GM19328 (cell line): ENCODE results near the gene ADM5.

Experiments used
- ATAC-seq: cut with Tn5 transposase; IDR thresholded peaks from one replicate; pipeline ENCODE4 v1.9.1; 2021; ENCODE audit warnings: mild to moderate bottlenecking, moderate library complexity; ENCODE audit not compliant: unreplicated experiment

The ADM5 gene

DNA sequence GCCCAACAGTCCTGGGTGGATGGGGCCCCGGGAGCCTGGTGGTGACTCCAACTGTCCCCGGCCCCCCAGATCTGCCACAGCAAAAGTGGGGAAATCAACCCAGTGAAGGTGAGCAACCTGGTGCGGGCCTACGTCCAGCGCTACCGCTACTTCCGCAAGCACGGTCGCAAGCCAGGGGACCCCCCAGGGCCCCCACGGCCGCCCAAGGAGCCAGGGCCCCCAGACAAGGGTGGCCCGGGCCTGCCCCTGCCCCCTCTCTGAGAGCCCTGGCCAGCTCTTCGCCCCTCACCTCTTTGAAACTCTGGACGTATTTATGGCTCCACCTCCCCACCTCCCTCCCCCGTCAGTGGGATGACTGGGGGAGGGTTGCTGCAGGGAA is 31.3 kb upstream of the ADM5 start:
- ATAC-seq = no peak

DNA sequence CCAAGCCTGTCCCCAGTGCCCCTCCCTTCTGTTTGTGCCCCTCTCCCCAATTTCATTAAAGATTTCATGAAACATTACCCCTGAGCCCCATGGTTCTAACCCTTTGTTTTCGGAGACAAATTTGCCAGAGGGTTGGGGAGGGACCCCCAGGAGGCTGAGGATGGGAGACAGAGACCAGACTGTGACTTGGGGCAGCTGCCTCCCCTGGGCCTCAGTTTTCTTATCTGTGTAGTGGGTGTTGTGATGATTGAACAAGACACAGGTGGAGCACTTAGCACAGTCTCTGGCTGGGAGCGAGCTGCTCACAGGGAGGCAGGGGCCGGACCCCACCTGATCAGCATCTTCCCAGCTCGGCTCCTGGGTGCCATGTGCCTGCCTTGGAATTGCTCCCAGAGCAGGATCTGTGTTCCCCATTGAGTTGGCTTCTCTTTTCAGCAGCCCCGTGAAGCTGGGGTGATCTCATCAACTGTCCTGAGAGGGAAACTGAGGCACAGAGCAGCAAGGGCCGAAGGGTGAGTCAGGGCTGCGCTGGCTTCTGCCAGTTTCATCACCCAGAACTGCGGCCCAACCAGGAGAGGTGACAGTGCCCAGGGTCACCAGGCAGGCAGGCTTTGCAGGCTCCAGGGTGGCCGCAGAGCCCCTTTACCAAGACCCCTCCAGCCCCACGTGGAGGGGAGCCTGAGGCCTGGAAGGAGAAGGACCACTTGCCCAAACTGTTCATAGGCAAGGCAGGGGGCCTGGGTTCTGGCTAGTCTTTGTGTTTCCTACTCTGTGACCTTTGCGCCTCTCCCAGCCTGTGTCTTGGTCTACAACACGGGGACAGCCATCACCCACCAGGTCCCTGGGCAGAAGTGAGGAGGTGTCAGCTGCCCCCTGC is 30.6 kb upstream of the ADM5 start:
- ATAC-seq = no peak

DNA sequence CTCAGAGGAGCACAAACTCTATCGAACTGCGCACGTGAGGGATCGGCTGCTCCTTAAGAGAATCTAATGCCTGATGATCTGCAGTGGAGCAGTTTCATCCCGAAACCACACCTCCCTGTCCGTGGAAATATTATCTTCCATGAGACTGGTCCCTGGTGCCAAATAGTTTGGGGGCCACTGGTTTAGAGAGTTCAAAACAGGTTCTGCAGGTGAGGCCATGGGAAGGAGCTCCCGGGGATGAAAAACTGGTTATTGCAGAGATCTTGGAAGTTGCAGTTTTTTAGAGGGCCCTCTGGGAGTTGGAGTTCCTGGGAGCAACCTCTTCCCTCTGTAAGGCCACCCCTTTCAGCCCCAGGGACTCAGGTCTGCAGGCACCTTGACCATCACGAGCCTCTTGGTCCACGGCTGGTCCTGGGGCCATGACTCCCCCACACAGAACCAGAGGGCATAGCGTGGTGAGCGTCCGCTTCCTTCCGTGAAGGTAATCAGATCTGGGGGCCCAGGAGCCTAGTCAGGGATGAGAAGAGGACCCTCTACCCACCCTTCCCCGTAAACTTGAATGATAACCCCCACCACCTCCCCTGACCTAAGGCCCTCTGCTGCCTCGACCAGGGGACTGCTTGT is 28.9 kb upstream of the ADM5 start:
- ATAC-seq = no peak

DNA sequence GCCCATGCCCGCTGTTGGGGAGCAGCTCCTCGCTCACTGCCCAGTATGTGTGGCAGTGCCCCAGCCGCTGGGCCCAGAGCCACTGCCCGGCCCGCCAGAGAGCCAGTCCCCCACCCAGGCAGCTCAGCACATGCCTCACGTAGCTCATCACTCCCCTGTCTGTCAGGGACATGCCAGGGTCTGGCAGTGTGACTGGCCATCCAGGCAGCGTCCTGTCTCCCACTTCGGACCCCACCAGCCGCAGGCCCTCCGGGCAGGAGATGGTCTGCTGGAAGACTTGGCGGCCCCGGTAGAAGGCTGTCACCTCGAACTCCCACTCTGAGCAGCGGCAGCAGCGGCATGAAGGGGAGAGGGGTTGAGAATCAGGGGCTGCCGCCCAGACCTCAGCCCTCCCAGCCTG is 27.4 kb upstream of the ADM5 start:
- ATAC-seq = no peak

DNA sequence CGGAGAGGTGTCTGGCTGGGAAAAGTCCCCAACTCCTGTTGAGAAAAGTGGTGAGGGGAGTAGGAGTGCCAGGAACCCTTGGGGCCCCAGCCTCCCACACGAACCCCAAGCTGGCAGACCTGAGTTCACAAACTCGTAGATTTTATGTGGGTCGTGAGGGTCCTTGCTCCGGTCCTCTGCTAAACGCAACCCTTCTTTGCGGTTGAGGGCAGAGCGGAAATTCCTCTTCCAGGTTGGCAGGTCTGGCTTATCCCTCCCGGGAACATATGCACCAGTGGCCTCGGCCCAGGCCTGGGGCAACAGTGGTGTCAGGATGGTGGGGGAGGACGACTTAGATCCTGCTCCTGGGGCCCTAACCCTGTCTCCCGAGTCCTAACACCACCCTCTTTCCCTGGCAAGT is 26.2 kb upstream of the ADM5 start:
- no peak for ATAC-seq

DNA sequence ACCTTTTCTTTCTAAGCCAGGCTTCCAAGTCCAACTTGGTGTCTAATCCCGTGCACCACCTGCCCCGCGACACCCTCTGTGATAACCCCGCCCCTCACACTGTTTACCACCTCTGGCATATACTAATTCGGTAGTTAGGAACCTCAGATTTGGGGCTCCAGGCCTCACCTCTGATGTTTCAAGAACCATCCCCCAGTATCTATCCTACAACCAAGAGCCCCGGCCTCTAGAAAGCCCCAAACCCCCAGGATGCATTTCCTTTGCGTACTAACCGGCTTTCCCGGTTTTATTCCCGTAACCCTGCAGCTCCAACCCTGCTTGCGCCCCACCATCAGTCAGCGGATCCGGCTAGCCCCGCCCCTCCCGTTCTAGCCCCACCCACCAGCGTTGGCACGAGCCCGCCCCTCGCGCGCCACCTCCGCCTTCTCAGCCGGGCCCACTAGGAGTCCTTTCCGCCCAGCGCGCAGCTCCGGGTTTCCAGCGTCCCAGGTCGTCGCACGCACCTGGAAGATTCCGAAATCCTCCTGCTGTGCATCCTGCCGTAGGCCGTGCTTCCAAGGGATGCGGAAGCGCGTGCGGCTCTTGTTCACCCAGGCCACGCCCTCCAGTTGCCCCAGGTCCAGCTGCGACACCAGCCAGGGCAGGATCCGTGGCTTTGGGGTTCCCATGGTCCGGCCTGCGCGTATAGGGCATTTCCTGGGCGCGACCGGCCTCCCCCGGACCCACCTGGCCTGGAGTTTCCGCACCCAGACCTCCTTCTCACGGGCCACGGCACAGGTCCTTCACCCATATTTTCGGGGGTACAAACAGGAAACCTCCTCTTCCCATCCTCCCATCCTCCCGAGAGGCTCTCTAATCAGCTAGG is 25.0 kb upstream of the ADM5 start:
- no peak for ATAC-seq

DNA sequence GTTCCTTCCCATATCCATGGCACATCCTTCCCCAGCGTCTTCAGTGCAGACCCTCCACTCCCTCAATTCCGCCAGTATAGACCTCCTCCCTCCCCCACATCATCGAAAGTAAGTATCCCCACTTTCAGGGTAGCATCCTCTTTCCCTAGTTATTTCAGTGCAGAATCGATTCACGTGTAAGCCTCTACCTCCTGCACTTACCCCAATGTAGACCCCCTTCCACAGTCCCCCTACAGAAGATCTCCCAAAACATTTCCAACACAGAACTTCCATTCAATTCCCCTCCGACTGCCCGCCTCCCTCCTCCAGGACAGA is 24.4 kb upstream of the ADM5 start:
- ATAC-seq = no peak

DNA sequence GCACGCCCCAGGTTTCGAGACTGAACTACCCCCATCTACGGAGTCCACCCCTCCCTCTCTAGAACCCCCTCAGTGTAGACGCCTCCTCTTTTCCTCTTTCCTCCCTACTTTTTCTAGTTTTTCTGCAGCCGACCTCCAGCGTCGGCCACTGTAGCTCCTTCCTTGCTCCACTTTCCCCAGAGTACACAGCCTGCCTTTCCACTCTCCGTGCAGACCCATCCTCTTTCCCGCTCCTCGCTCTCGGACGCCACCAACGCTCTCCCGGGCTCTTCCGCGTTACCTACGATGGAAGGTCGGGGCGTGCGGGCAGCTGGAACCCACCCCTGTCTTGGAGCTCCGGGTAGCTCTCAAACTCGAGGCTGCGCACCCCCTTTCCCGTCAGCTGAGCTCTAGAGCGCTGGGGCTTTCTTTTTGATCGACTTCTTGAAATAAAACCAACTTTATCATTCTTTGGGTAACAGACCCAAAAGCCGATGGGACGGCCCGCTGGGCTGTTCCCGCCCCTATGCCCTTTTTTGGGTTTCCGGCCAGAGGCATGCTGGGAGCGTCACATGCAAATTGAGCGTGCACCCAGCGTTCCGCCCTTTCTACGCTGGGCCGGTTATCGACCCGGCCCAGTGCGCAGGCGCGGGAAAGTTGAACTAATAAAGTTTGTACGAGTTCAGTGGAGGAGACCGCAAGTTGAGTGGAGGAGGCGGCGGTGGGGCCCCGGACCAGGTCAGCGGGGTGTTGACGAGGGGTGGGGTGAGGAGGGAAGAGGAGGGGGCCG is 23.9 kb upstream of the ADM5 start, which contains the start of the genes BCL2L12 and IRF3:
TSS of gene BCL2L12 (plus strand) at position 583 of the 769 bp plus-strand sequence. CDS start 760 bp downstream, outside the sequence.
TSS of gene IRF3 (minus strand) at position 507 of the 769 bp plus-strand sequence. CDS start 1,019 bp downstream, outside the sequence.
- ATAC-seq = peak; percentile 71

DNA sequence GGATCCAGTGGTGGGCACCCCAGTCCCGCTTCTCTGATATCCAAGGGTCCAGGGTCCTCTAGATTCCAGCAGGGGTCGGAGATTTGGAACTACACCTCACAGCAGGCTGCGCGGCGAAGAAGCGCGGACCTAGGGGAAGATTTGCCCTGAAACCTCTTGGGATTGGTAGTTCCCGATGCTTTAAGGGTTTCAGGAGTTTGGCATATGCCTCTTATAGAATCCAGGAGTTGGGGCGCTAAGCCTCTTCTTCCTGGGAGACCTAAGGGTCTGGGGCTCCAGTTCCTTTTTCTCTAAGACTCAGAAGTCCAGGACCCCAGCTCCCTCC is 23.3 kb upstream of the ADM5 start:
- ATAC-seq = no peak

DNA sequence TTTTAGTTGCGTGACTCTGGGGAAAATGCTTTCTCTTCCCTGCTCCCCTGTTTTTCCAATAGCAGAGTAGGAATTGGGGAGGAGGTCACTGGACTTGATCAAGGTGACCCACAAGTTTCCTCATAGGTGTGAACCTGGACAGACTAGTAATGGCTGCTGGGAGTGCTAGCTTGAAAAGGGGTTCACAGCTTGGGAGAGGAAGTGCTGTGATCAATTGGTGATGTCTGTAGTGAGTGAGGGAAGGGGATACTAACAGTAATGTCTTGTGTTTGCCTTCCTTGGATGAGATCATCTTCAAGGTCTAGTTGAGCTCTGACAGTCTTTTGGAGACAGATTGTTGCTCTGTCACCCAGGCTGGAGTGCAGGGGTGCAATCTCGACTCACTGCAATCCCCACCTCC is 21.9 kb upstream of the ADM5 start:
- ATAC-seq = no peak

DNA sequence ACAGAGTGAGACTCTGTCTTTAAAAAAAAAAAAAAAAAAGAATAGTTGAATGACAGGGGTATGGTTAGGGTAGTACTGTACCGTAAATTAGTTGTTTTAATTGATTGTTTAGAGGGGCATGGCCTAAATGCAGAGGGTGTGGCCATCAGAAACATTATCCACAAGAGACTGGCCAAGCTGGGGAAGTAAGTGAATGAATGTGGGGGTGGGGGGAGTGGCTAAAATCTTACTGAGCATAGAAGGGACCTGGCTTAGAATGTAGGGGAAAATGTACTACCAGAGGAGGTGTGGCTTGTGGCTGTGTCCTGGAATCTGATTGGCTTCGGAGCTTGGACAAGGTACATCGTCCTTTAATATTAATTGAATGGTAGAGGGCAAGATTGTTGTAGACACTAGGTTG is 19.9 kb upstream of the ADM5 start:
- ATAC-seq = no peak

DNA sequence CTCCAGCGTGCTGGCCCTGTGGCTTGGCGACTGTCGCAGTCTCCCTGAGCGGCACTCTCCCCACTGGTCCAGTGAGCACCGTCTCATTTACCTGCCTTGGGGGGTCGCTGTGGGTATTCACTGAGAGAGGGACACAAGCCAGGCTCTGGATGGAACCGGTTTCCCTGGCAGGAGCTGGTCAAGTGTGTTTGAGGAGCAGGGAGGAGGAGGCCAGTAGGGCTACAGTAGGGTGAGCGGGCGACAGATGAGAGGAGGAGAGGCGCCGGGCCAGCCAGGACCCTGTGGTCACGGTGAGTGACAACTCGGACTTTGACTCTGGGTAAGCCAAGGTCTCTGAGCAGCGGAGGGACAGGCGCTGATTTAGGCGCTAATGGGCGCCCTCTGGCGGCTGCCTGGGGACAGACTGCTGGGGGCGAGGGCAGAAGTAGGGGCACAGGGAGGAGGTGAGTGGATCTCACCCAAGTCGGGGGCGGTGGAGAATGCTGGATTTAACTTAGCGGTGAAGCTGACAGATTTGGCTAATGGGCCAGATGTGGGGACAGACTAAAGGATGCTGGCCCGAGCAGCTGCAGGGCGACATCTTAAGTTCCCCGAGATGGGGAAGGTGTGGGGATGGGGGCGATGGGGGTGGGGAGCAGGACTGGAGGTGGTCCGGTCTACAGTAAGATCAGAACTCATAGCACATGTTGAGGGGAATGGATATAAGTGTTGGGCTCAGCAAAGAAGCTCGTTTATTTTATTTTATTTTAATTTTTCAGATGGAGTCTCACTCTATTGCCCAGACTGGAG is 17.1 kb upstream of the ADM5 start:
- ATAC-seq = no peak

DNA sequence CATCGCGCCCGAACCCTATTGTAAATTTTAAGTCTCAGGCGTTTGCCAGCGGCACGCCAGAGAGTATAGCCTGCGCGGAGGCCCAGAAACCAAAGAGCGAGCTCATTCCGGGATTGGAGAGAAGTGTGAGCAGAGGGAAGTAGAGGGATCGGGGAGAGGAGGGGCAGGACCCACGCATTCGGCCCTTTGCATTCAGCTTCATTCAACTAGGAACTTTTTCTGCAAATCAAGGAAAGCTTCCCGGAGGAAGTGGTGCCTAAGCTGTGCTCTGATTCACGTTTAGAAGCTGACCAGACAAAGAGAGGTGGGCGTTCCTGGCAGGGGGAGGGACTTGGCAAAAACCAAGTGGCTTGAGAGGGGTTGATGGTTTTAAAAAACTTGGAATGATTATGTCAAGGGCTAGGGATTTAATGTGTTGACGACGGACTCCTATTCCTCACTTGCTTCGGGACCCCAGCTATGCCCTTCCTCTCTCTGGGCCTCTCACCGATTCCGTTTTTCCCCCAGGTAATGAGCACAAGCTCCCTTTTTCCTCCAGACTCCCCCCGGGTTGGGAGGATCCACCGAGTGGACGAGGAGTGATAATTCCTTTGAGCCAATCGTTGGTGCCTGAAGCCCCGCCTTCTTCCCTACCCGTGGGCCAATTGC is 13.1 kb upstream of the ADM5 start:
- no peak for ATAC-seq

DNA sequence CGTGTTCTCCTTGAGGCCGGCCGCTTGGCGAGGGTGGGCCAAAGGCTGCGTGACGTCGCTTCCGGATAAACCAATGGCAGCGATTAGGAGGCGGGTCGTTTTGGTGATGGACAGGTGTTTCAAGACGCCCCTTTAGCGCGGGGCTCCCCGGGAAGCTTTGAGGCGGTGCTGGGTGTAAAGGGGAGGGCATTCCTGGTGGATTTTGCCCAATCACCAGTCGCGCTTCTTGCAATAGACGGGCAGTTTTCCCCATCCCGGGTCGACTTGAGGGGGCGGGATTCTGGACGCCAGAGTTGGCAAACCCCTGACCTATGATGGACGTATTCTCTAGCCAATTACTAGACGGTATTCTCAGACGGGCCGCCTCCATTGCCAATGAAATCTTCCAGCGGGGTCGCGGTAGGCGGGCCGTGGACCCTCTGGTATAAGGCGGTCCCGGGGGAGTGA is 12.6 kb upstream of the ADM5 start:
- peak; percentile 70 for ATAC-seq

DNA sequence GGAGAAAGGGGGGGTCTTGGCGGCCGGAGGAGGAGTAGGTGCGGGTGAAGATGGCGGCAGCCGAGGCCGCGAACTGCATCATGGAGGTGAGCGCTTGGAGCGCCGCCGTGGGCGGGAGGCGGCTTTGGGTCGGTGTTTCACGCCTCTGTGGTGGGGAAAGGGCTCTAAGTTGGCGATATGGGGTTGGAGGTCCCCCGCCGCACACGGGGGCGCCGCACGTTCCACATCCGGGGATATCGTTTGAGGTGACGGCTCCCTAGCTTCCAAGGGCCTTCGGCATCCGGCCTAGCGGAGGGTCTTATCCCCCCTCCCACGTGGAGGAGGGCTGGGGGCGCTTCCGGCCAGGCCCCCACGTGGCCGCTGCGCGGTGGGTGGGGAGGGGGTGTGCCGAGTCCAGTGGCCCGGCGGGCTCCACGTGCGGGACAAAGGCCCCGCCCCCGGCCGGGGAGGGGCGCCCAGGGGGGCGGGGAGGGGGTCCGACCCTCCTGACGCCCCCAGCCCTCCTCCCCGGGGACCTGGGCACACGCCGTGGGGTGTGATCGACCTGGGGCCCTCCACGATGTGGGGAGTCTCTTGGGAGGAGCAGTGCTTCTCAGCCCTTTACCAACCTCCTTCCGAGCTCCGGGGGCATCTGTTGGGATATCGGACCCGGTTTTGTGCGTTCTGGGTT is 12.0 kb upstream of the ADM5 start, which contains the start of gene PRMT1:
TSS of gene PRMT1 (plus strand) at position 41 of the 670 bp plus-strand sequence. CDS start at position 51, 10 bp downstream.
- ATAC-seq = no peak

DNA sequence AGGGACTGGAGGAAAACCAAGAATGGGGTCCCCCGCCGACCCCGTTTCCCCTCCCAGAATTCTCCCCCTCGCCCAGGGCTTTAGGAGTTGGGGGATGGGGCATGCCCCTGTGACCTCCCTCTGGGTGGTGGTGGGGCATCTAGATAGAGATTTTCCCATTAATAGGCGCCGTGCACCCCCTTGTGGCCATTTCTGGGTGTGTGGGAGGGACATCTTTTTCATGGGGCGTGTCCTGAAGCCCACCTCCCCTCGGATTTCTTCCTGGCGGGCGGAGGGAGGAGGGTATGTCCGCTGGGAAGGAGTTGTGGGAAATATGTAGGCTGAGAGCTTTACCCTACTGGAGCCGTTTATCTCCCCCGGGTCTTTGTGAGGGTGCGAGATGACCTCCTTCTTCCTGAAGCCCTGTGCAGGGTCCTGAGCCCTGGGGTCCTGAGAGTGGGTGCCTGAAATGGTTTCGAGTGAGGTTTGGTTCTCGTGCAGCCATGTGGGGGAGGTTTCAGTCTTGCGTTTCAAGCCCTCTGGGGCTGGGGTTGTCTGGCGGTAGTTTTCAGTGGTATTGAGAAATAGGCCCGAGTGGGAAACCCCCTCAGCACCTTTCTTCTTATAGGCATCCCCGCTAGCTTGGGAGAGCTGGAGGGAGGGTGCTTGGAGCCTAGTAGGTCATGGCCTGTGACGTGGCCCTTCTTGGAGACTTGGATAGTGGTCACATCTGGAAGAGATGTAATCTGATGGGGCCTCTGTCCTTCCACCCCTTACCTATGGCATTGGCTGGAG is 11.3 kb upstream of the ADM5 start:
- ATAC-seq = no peak

DNA sequence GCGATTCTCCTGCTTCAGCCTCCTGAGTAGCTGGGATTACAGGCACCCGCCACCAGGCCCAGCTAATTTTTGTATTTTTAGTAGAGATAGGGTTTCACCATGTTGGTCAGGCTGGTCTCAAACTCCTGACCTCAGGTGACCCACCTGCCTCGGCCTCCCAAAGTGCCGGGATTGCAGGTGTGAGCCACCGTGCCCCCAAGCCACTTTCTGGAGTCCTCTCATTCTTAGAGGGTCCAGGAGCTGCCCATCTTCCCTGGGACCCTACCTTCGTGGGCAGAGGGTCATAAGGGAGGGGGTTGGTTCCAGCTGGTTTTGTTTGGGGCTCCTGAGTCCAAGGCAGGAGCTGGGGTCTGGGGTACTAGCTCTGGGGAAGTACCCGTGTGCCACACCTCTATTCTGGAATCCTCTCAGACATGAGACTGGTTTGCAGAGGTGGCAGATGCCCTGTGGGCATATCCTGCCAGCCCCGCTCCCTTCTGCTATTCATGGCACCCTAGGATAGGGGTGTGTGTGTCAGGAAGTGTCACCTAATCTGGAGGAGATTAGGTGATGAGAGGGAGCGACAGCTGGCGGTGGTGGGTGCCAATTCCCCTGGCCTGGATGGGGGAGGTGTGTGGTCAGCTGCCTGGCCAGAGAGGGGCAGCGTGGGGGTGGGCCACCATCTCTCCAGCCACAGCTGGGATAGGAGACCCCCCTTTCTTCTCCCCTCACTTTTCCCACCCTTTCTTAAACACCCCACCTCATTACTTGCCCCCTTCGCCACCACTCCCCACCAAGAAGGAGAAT is 10.2 kb upstream of the ADM5 start:
- no peak for ATAC-seq
